Keratinocyte (primary cell): Measurements from ENCODE around the gene TMEM144. TPM values are rescaled to one million over a fixed set of nuclear protein-coding genes. Genes with fewer than 3 reads are reported as not detected.

Experiments used
- DNase-seq: peaks from one replicate; pipeline ENCODE4 v3.0.0-alpha.2; 2011; ENCODE audit warnings: low read depth, missing footprints, low spot score
- FAIRE-seq: peaks from 2 replicates; lab custom pipeline; 2011; peaks lifted over from hg19 to GRCh38; lab: Jason Lieb, UNC
- H2AFZ ChIP-seq: 2 replicates; pipeline ENCODE4 v1.6.0; 2012; ENCODE audit warnings: low read length, control low read depth, inconsistent platforms; ENCODE audit not compliant: control insufficient read depth
- H3K27ac ChIP-seq: 2 replicates; pipeline ENCODE4 v1.5.1; 2011; ENCODE audit warnings: low read length; ENCODE audit not compliant: control insufficient read depth, insufficient read depth
- H3K27me3 ChIP-seq: 3 replicates; pipeline ENCODE4 v1.6.0; 2011; ENCODE audit warnings: low read length; ENCODE audit not compliant: control insufficient read depth, insufficient read depth; ENCODE audit errors: extremely low read depth
- H3K36me3 ChIP-seq, 2 experiments: 2 replicates in 1 of 2; 3 replicates in 1 of 2; pipeline ENCODE4 v1.5.1; 2011; ENCODE audit warnings: low read length in 2 of 2, mild to moderate bottlenecking in 1 of 2; ENCODE audit not compliant: control insufficient read depth in 2 of 2, insufficient read depth in 2 of 2; ENCODE audit errors: extremely low read depth in 1 of 2
- H3K4me1 ChIP-seq: 3 replicates; pipeline ENCODE4 v1.5.1; 2011; ENCODE audit warnings: low read length; ENCODE audit not compliant: control insufficient read depth, insufficient read depth; ENCODE audit errors: extremely low read depth
- H3K4me2 ChIP-seq: 3 replicates; pipeline ENCODE4 v1.6.0; 2011; ENCODE audit warnings: low read depth, low read length; ENCODE audit not compliant: control insufficient read depth, insufficient read depth; ENCODE audit errors: extremely low read depth
- H3K4me3 ChIP-seq, 3 experiments: fragments of 200-600 bp in 1 of 3; sonication (generic) in 1 of 3; 2 replicates in 2 of 3; 3 replicates in 1 of 3; pipeline ENCODE4 v1.5.1; 2011 to 2016; ENCODE audit warnings: low read length in 3 of 3, mild to moderate bottlenecking in 3 of 3, control low read depth in 2 of 3, inconsistent platforms in 1 of 3, low read depth in 1 of 3, mixed read lengths in 1 of 3, mixed run types in 1 of 3, moderate library complexity in 1 of 3; ENCODE audit not compliant: control insufficient read depth in 2 of 3, insufficient read depth in 2 of 3; ENCODE audit errors: extremely low read depth in 1 of 3
- H3K79me2 ChIP-seq: 2 replicates; pipeline ENCODE4 v1.6.0; 2012; ENCODE audit warnings: low read length; ENCODE audit not compliant: control insufficient read depth, insufficient read depth
- H3K9ac ChIP-seq: 3 replicates; pipeline ENCODE4 v1.6.0; 2011; ENCODE audit warnings: low read length; ENCODE audit not compliant: control insufficient read depth, insufficient read depth; ENCODE audit errors: extremely low read depth
- H3K9me1 ChIP-seq: 3 replicates; pipeline ENCODE4 v1.6.0; 2011; ENCODE audit warnings: low read length; ENCODE audit not compliant: control insufficient read depth, insufficient read depth; ENCODE audit errors: extremely low read depth
- H3K9me3 ChIP-seq: 2 replicates; pipeline ENCODE4 v1.5.1; 2012; ENCODE audit warnings: low read depth, low read length; ENCODE audit not compliant: control insufficient read depth
- H4K20me1 ChIP-seq: 3 replicates; pipeline ENCODE4 v1.6.0; 2011; ENCODE audit warnings: low read length; ENCODE audit not compliant: control insufficient read depth, insufficient read depth; ENCODE audit errors: extremely low read depth
- CTCF ChIP-seq, 3 experiments: IDR thresholded peaks in 1 of 3; conservative IDR thresholded peaks in 1 of 3; optimal IDR thresholded peaks in 1 of 3; 2 replicates in 2 of 3; 3 replicates in 1 of 3; pipeline versions ENCODE3 to v1.5.1; 2011; ENCODE audit warnings: low read length in 3 of 3, mild to moderate bottlenecking in 3 of 3, moderate library complexity in 2 of 3, control low read depth in 1 of 3, inconsistent platforms in 1 of 3; ENCODE audit not compliant: insufficient read depth in 2 of 3; ENCODE audit errors: extremely low read depth in 1 of 3
- EZH2 ChIP-seq: IDR thresholded peaks from one replicate; pipeline ENCODE4 v1.6.1; 2012; ENCODE audit warnings: inconsistent platforms, mild to moderate bottlenecking, low read length, moderate library complexity
- dilution Hi-C: fragments of 300-500 bp; cut with MboI; formaldehyde crosslinking; loops from one replicate; pipeline ENCODE4 v1.7.0; 2020; ENCODE audit warnings: low sequenced_read_pairs; ENCODE audit not compliant: extremely low pct_ligation_motif_present
- polyA plus RNA-seq, 5 experiments: library from polyadenylated mRNA; depleted of rRNA in 3 of 5; stranded (reverse) in 3 of 5; stranded (forward) in 1 of 5; unstranded in 1 of 5; fragments of >200 nt; gene quantifications; 1 replicate in 1 of 5; 2 replicates in 3 of 5; 3 replicates in 1 of 5; pipeline versions ENCODE4 v1.2.1 to v1.2.3, GENCODE V29; 2011 to 2012; ENCODE audit warnings: missing spikeins in 2 of 5, low read depth in 1 of 5, low replicate concordance in 1 of 5

Gene TMEM144
- polyA plus RNA-seq, 1 donor (not counting 4 experiments of a cell fraction or from before 2014, with no cell fraction given), result 3.3 TPM

- no peaks in the 10 kb centered on the region for H3K9me1 ChIP-seq
- H3K4me1 ChIP-seq, result no peaks in the 10 kb centered on the region
- DNase-seq (no peak), FAIRE-seq (no peak)
- no peak overlapping the region for H2AFZ ChIP-seq
- no peaks in the 10 kb centered on the region for H3K79me2 ChIP-seq
- no peaks in the 10 kb centered on the region for H4K20me1 ChIP-seq
- no peaks in the 10 kb centered on the region for H3K27me3 ChIP-seq
- no peaks in the 10 kb centered on the region for H3K9me3 ChIP-seq
- no peak overlapping the region for H3K27ac ChIP-seq
- dilution Hi-C loops, result no loop called here
- H3K36me3 ChIP-seq, result no peaks in the 10 kb centered on the region
- H3K9ac ChIP-seq, result no peak overlapping the region
- H3K4me3 ChIP-seq, result no peak overlapping the region
- no peak for TF ChIP-seq EZH2
- no peak for TF ChIP-seq CTCF (optimal IDR thresholded peaks at IDR 0.05 in 1 of 3, IDR thresholded peaks at IDR 0.05 in 1 of 3, conservative IDR thresholded peaks at IDR 0.05 in 1 of 3; ENCODE audit: extremely low read depth in 1 of 3, insufficient read depth in 2 of 3, low read length in 3 of 3)
- no peak overlapping the region for H3K4me2 ChIP-seq
Measured at GRCh38 chr4:158239196-158239595, 28.9 kb downstream of the TMEM144 start.

GRCh38 chr4:158243071-158243470, 32.8 kb downstream of the TMEM144 start:
- Histone ChIP-seq H3K9ac (no peak overlapping the region), H3K4me3 (no peak overlapping the region), H3K4me2 (no peak overlapping the region), H3K4me1 (no peaks in the 10 kb centered on the region), H2AFZ (no peak overlapping the region), H3K36me3 (no peaks in the 10 kb centered on the region), H4K20me1 (no peaks in the 10 kb centered on the region), H3K79me2 (no peaks in the 10 kb centered on the region), H3K9me1 (no peaks in the 10 kb centered on the region), H3K27ac (no peak overlapping the region), H3K27me3 (no peaks in the 10 kb centered on the region), H3K9me3 (no peaks in the 10 kb centered on the region)
- dilution Hi-C loops, result no loop called here
- no peak for DNase-seq
- no peak for FAIRE-seq
- TF ChIP-seq CTCF (optimal IDR thresholded peaks at IDR 0.05 in 1 of 3, IDR thresholded peaks at IDR 0.05 in 1 of 3, conservative IDR thresholded peaks at IDR 0.05 in 1 of 3; ENCODE audit: extremely low read depth in 1 of 3, insufficient read depth in 2 of 3, low read length in 3 of 3) (no peak), EZH2 (no peak)
